ENCODE measurements around the gene OGT.
"Not testable (repeated sequence)": the region's sequence is repeated elsewhere in the genome, so short reads cannot be mapped to it uniquely, and the experiment has no call there.

OGT gene

DNA sequence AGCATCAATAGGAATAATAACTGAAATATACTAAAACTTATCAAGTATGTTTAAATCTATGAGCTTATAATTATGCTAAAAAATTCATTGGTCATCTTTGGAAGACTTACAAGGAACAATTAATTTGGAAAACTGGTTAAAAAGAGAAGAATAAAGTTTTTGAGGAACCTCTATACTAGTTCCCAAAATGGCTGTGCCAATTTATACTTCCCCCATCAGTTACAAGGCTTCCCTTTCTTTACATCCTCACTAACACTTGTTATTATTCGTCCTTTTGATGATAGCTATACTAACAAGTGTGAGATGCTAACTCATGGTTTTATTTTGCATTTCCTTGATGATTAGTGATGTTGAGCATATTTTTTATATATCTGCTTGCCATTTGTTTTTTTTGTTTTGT lies 17.1 kb downstream of the OGT start:
- FAIRE-seq, result no peak
- TF ChIP-seq POLR2A (IDR thresholded peaks at IDR 0.05; ENCODE audit: low read depth, low read length), result no peak
- DNase-seq (ENCODE audit: insufficient read length, low spot score), result no peak

DNA sequence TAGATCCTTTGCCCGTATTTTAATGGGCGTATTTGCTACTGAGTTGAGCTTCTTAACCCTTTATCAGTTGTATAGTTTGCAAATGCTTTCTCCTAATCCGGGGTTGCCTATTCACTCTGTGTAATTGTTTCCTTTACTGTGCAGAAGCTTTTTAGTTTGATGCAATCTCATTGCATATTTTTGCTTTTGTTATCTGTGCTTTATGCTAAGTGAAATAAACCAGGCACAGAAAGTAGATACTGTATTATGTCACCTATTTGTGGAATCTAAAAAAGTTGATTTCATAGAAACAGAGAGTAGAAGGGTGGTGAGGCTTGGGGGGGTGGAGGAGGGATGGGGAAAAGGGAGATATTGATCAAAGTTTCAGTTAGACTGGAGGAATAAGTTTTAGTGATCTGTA lies 17.7 kb downstream of the OGT start:
- no peak for DNase-seq (ENCODE audit: insufficient read length, low spot score)
- no peak for FAIRE-seq
- TF ChIP-seq POLR2A (IDR thresholded peaks at IDR 0.05; ENCODE audit: low read depth, low read length), result no peak

DNA sequence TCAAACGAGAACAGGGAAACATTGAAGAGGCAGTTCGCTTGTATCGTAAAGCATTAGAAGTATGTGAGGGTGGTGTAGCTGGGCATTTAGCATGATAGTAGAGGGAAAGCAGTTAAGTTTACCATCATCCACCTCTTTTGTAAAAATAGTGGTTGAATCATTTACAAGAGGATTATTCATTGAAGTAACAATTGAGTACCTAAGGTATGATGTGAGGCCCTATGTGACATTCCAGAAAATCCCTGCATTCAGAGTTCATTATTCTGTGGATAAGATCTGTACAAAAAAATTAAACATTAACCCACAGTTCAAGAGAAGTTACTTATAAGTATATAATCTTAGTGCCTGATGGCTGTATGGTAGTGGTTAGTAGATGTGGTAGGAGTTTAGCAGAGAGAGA lies 23.1 kb downstream of the OGT start:
- DNase-seq (ENCODE audit: insufficient read length, low spot score), result no peak
- no peak for TF ChIP-seq POLR2A (IDR thresholded peaks at IDR 0.05; ENCODE audit: low read depth, low read length)
- FAIRE-seq, result no peak

DNA sequence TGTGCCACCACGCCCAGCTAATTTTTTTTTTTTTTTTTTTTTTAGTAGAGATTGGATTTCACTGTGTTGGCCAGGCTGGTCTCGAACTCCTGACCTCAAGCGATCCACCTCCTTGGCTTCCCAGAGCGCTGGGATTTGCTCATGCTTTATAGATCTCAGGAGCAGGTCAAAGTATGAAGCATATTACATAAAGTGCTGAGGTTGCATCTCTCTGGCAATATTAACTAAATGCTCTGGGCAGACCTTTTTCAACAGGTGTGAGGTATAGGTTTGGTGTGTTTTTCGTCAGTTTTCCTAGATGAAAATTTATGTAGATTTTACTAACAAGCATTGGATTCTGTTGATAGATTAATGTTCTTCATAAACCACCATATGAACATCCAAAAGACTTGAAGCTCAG lies 26.0 kb downstream of the OGT start:
- no peak for TF ChIP-seq POLR2A (IDR thresholded peaks at IDR 0.05; ENCODE audit: low read depth, low read length)
- no peak for FAIRE-seq
- no peak for DNase-seq (ENCODE audit: insufficient read length, low spot score)

DNA sequence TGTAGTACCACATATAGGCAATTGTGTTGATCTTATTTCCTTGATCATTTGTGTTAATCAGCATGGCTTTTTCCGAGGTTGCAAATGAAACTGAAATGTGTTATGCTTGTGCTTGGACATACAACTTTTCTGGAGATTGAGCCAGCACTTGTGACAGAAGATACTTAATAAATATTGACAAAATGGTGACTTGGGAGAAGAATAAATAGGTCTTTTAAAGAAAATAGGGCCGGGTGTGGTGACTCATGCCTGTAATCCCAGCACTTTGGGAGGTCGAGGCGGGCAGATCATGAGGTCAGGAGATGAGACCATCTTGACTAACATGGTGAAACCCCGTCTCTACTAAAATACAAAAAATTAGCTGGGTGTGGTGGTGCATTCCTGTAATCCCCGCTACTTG lies 26.9 kb downstream of the OGT start:
- DNase-seq (ENCODE audit: insufficient read length, low spot score); FAIRE-seq: not testable (repeated sequence)

DNA sequence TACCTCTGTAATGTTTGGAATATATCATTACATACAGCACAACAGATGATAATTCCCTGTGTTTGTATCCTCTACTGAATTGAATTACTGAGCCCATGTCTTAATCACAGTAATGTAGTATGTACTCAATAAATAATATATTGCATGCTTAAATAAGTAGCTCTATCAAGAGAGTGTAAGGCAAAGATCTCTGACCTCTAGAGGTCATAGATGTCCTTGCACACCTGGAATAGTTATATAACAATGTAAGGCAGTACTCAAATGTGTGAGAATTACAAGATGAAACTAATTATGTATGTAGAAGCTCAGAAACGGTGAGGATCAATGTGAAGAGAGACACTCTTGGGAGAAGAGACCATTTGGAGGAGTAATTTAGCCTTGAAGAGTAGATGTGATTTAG lies 31.0 kb downstream of the OGT start:
- no peak for TF ChIP-seq POLR2A (IDR thresholded peaks at IDR 0.05; ENCODE audit: low read depth, low read length)
- FAIRE-seq, result no peak

DNA sequence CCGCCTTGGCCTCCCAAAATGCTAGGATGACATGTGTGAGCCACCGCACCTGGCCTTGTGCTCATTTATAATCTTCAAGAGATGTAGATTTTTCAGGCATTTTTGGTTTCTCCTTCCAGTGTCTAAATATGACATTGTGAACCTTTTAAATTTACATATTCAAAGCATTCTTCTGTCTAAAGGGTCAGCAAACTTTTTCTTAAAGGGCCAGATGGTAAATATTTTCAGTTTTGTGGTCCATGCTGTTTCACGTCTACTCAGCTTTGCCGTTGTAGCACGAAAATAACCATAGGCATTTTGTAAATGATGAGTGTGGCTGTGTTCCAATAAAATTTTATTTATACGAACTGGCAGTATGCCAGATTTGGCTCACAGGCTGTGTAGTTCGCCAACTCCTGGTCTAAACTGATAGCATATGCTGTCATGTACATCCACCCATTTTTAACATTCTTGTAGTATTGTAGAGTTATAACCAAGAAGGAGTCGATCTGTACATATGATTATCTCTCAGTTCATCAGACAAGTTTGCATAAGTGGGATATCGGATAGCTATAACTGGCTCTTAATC lies 32.7 kb downstream of the OGT start:
- no peak for TF ChIP-seq POLR2A (IDR thresholded peaks at IDR 0.05; ENCODE audit: low read depth, low read length)
- no peak for FAIRE-seq
- no peak for DNase-seq (ENCODE audit: insufficient read length, low spot score)

More for the DNA sequence above, 31.0 kb downstream of the OGT start:
- no peak for DNase-seq (ENCODE audit: insufficient read length, low spot score)

DNA sequence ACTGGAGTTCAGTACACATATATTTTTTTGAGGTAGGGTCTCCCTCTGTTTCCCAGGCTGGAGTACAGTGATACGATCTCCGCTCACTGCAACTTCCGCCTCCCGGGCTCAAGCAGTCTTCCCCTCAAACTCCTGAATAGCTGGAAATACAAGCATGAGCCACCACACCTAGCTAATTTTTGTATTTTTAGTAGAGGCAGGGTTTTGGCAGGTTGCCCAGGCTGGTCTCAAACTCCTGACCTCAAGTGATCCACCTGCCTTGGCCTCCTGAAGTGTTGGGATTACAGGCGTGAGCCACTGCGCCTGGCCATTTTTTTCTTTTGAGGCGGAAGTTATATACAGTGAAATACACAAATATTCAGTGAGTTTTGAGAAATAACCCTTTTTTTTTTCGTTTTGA lies 38.5 kb downstream of the OGT start:
- FAIRE-seq; DNase-seq (ENCODE audit: insufficient read length, low spot score): not testable (repeated sequence)

DNA sequence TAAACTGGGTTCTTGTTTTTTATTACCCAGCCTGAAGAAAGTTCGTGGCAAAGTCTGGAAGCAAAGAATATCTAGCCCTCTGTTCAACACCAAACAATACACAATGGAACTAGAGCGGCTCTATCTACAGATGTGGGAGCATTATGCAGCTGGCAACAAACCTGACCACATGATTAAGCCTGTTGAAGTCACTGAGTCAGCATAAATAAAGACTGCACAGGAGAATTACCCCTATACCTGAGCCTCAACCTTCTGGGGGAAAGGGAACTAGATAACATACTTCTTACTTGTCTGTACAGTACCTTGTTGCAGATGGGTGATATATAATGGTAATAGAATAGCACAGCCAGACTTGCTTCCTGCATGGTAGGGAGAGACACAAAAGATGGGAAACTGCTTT lies 40.7 kb downstream of the OGT start:
- TF ChIP-seq POLR2A (IDR thresholded peaks at IDR 0.05; ENCODE audit: low read depth, low read length), result no peak
- FAIRE-seq (no peak), DNase-seq (ENCODE audit: insufficient read length, low spot score) (no peak)

DNA sequence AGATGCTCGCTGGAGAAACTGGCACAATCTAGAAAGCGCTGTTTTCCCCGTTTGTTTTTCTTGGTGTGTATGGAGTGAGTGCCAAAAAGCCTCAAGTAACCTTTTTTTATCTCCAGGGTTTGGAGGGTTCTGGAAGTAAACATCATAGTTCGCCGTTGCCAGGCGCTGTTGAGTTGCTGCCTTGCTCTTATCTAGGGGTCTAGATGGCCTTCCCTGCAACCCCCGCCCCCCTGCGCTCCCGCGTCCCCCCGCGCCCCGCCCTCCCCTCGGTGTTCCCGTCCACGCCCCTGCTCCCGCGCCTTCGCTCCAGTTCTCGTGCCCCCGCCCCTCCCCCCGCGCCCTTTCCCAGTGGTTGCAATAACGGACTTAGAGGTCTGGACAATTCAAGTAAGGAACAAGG lies 44.8 kb downstream of the OGT start:
- FAIRE-seq, result no peak
- no peak for DNase-seq (ENCODE audit: insufficient read length, low spot score)
- no peak for TF ChIP-seq POLR2A (IDR thresholded peaks at IDR 0.05; ENCODE audit: low read depth, low read length)

DNA sequence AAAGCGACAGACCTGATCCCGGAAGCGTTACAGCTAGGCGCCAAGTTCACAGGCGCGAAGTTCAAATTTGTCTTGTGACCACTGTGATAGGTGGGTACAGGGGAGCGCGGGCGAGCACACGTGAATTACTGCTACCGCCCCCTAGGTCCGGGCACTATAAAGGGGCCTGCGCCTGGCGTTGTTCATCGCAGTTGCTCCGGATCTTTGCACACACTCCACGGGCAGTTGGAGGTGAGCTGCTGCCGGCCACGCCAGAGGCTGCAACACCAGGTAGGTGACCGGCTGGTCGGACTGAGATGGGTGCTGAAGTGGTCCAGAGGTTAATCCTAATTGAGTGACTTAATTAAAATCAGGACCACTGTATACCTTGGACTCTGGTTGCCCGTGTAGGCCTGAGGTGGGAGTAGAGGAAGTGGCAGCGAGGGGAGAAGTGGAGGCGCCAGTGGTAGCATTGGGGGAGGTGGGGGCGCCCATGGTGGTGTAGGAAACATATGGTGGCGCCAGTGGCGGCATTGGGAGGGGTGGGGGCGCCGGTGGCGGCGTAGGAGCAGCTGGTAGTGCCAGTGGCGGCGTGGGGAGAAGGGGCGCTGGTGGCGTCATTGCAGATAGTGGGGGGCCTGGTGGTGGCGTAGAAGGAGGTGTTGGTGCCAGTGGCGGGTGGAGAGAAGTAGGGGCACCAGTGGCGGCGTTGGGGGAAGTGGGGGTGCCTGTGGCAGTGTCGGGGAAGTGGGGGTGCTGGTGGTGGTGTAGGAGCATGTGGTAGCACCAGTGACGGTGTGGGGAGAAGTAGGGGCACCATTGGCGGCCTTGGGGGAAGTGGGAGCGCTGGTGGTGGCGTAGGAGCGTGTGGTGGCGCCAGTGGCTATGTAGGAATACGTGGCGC lies 45.6 kb downstream of the OGT start, which contains the start of gene GCNA:
Gene GCNA (plus strand): TSS at position 185 of the 883 bp plus-strand sequence. CDS start 2,385 bp downstream, outside the sequence.
- no peak for TF ChIP-seq POLR2A (IDR thresholded peaks at IDR 0.05; ENCODE audit: low read depth, low read length)
- DNase-seq (ENCODE audit: insufficient read length, low spot score) (no peak), FAIRE-seq (no peak)

DNA sequence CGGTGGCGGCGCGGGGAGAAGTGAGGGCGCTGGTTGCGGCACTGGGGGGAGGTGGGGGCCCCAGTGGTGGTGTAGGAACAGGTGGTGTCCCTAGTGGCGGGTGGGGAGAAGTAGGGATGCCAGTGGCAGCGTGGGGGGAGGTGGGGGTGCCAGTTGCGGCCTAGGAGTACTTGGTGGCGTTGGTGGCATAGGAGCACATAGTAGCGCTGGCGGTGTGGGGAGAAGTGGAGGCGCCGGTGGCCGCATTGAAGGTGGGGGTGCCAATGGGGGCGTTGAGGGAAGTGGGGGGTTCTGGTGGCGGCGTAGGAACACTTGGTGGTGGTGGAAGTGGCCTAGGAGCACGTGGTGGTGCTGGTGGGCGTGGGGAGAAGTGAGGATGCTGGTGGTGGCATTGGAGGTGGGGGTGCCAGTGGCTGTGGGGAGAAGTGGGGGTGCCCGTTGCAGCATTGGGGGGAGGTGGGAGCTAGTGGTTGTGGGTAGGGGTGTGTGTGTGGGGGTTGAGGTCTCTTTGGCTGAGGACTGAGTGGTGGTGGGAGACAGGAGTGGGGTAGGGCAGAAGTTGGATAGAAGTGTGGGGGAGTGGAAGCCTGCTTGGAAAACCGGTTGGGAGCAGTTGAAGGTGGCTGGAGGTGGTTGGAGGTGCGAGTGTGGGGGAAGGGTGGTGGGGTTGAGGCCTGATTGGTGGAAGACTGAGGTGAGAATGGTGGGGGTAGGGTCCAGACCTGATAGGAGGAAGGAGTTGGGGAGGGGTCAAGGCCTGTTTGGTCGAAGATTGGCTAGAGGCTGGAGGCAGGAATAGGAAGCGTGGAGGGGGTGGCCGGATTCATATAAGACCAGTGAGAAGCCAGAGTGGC lies 46.5 kb downstream of the OGT start:
- DNase-seq (ENCODE audit: insufficient read length, low spot score) (no peak), FAIRE-seq (no peak)
- TF ChIP-seq POLR2A (IDR thresholded peaks at IDR 0.05; ENCODE audit: low read depth, low read length), result no peak

DNA sequence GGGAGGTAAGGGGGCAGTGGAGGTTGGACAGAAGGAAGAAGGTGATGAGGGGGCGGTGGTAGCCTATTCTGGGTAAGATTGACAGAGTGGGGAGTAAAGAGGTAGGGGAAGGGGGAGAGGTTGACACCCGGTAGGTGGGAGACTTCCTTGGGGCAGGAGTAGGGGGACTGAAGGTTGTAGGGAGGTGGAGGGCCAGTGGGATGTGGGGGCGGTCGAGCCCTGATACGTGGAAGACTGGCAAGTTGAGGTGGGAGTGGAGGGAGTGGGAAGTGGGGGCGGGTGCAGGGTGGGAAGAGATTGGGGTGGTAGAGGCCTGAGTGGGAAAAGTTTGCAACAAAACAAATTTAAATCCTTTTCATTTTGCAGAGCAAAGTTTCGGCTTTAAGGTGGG lies 47.1 kb downstream of the OGT start:
- FAIRE-seq (no peak), DNase-seq (ENCODE audit: insufficient read length, low spot score) (no peak)

DNA sequence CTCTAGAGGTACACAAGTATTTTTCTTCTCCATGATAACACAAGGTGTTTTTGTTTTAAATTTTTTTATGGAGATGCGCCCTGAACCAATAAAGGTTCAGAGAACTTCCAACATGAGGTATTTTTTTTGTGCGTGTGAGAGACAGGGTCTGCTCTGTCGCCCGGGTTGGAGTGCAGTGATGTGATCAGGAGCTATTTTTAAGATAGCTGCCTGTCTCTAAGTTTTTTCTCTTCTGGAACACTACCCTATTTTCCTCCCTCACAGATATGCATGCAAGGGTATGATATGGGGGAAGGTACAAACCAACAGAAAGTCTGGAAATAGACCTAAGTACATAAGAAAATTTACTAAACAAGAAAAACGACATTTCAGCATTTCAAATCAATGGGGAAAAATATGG lies 48.3 kb downstream of the OGT start:
- no peak for FAIRE-seq

More for the DNA sequence above, 47.1 kb downstream of the OGT start:
- TF ChIP-seq POLR2A (IDR thresholded peaks at IDR 0.05; ENCODE audit: low read depth, low read length), result no peak

More for the DNA sequence above, 48.3 kb downstream of the OGT start:
- TF ChIP-seq POLR2A (IDR thresholded peaks at IDR 0.05; ENCODE audit: low read depth, low read length), result no peak
- no peak for DNase-seq (ENCODE audit: insufficient read length, low spot score)

Data from H54 (cell line).